H1 (cell line): Measurements from ENCODE around the gene PTCRA. TPM values are rescaled to one million over a fixed set of nuclear protein-coding genes. Genes with fewer than 3 reads are reported as not detected.

Source experiments
- CHD7 ChIP-seq: fragments of 300-600 bp; sonication (generic); IDR thresholded peaks from 2 replicates; pipeline ENCODE4 v1.7.1; 2012; ENCODE audit warnings: low read length, moderate library complexity, mild to moderate bottlenecking, inconsistent platforms; ENCODE audit not compliant: insufficient replicate concordance
- FOSL1 ChIP-seq: IDR thresholded peaks from 2 replicates; pipeline ENCODE4 v1.6.1; 2011; ENCODE audit warnings: mild to moderate bottlenecking, low read depth, low read length, moderate library complexity; ENCODE audit not compliant: insufficient read depth
- GABPA ChIP-seq: IDR thresholded peaks from 2 replicates; pipeline ENCODE4 v1.6.1; 2011; ENCODE audit warnings: mild to moderate bottlenecking, low read length, moderate library complexity, borderline replicate concordance; ENCODE audit not compliant: insufficient read depth
- JUND ChIP-seq: IDR thresholded peaks from 2 replicates; pipeline ENCODE4 v1.6.1; 2011; ENCODE audit warnings: mild to moderate bottlenecking, improper control_type of control experiment, low read length
- KDM5A ChIP-seq: fragments of 200-600 bp; IDR thresholded peaks from 2 replicates; pipeline ENCODE4 v1.7.1; 2012; ENCODE audit warnings: mild to moderate bottlenecking, low read length, inconsistent platforms, mixed read lengths
- PHF8 ChIP-seq: fragments of 200-600 bp; sonication (generic); conservative IDR thresholded peaks from 2 replicates; pipeline ENCODE4 v1.7.1; 2012; ENCODE audit warnings: low read depth, mild to moderate bottlenecking, inconsistent platforms, low read length, moderate library complexity
- POLR2A ChIP-seq, 2 experiments: IDR thresholded peaks; 1 replicate in 1 of 2; 2 replicates in 1 of 2; pipeline ENCODE4 v1.6.1; 2011; ENCODE audit warnings: low read depth in 2 of 2, low read length in 2 of 2, mild to moderate bottlenecking in 2 of 2; ENCODE audit errors: control extremely low read depth in 1 of 2
- RXRA ChIP-seq: IDR thresholded peaks from 2 replicates; pipeline ENCODE4 v1.6.1; 2011; ENCODE audit warnings: low read depth, mild to moderate bottlenecking, low read length, moderate library complexity; ENCODE audit not compliant: insufficient read depth
- SIX5 ChIP-seq: IDR thresholded peaks from 2 replicates; pipeline ENCODE4 v1.6.1; 2011; ENCODE audit warnings: mild to moderate bottlenecking, low read depth, low read length
- SP4 ChIP-seq: IDR thresholded peaks from 2 replicates; pipeline ENCODE4 v1.6.1; 2012; ENCODE audit warnings: low read length, inconsistent platforms
- TAF1 ChIP-seq: IDR thresholded peaks from 2 replicates; pipeline ENCODE4 v1.6.1; 2011; ENCODE audit warnings: mild to moderate bottlenecking, low read depth, low read length
- polyA plus RNA-seq, 7 experiments: library from polyadenylated mRNA; depleted of rRNA in 3 of 7; stranded (reverse) in 5 of 7; unstranded in 2 of 7; fragments of >200 nt in 5 of 7; fragments of 200-250 nt in 2 of 7; gene quantifications; 1 replicate in 5 of 7; 2 replicates in 1 of 7; 4 replicates in 1 of 7; pipeline versions ENCODE4 v1.2.1 to v1.2.3, GENCODE V29; 2011 to 2013; ENCODE audit warnings: missing spikeins in 2 of 7, mixed read lengths in 2 of 7
- total RNA-seq: library from RNA; stranded (reverse); fragmentation: NEBNext Ultra II Directional; extraction: Animal tissue kit (Norgen Biotek cat#: 25700); gene quantifications from 2 replicates; pipeline ENCODE4 v1.2.1, GENCODE V29; 2021

Gene PTCRA
- total and polyA plus RNA-seq, 2 of the 8 experiments (the other 6 are each of a cell fraction or from before 2014, with no cell fraction given) = not detected

- TF ChIP-seq CHD7 (no peak), FOSL1 (no peak), POLR2A (IDR thresholded peaks at IDR 0.05; ENCODE audit: control extremely low read depth in 1 of 2, low read depth in 2 of 2, low read length in 2 of 2) (peak in 1 of 2 experiments; percentile 38; a peak in 1 of 3 replicates), JUND (no peak), SP4 (no peak), GABPA (no peak), TAF1 (no peak; the same call in 1 of the 2 replicates), SIX5 (no peak), PHF8 (0 out of 2 replicates have a peak, but pooled peaks have one; percentile 48), RXRA (no peak), KDM5A (no peak)
Measured at GRCh38 chr6:42911171-42912021, 4.5 kb upstream of the PTCRA start (continued).
